ENCODE results near the gene HSPA5.

Gene HSPA5

GRCh38 chr9:125189361-125190289 lies 51.5 kb downstream of the HSPA5 start, which contains the start of gene PPP6C:
Gene PPP6C, minus strand, starts transcription at chr9:125189803. Its CDS starts 85 bp downstream, at chr9:125189718.
- DNase-seq (ENCODE audit: low spot score): peak; percentile 94

- no peak for DNase-seq (ENCODE audit: low spot score)
Observed at GRCh38 chr9:125189011-125189360, 52.2 kb downstream of the HSPA5 start.
